SK-N-SH treated with all-trans-retinoic acid at 6 μM for 48 hours (cell line): Measurements from ENCODE around the gene FHIP1B.

Experiments
- ATAC-seq: fragments of 200-7000 bp; cut with Tn5 transposase; 3 replicates; pipeline ENCODE4 v1.9.1; 2020; ENCODE audit warnings: mild to moderate bottlenecking, moderate library complexity
- ARNTL ChIP-seq: fragments of 450-650 bp; formaldehyde crosslinking; IDR thresholded peaks from 2 replicates; pipeline ENCODE4 v1.5.0; 2020; ENCODE audit warnings: low read depth, mild to moderate bottlenecking, moderate library complexity, borderline replicate concordance
- BACH2 ChIP-seq: fragments of 250-450 bp; sonication (Bioruptor Pico); IDR thresholded peaks from 2 replicates; pipeline ENCODE4 v1.9.0; 2021; ENCODE audit warnings: mild to moderate bottlenecking, borderline replicate concordance
- CSDC2 ChIP-seq: fragments of 250-450 bp; sonication (Bioruptor Pico); IDR thresholded peaks from 2 replicates; pipeline ENCODE4 v1.5.0; 2020; ENCODE audit warnings: mild to moderate bottlenecking, moderate library complexity
- GLIS3 ChIP-seq: fragments of 250-450 bp; sonication (Bioruptor Pico); IDR thresholded peaks from 2 replicates; pipeline ENCODE4 v1.5.0; 2020; ENCODE audit warnings: mild to moderate bottlenecking, moderate library complexity
- OSR1 ChIP-seq: fragments of 250-450 bp; sonication (Bioruptor Pico); IDR thresholded peaks from 2 replicates; pipeline ENCODE4 v1.8.0; 2022; ENCODE audit warnings: moderate library complexity, mild to moderate bottlenecking, inconsistent platforms
- PPARA ChIP-seq: fragments of 250-450 bp; sonication (Bioruptor Pico); IDR thresholded peaks from 2 replicates; pipeline ENCODE4 v1.5.0; 2020; ENCODE audit warnings: mild to moderate bottlenecking, borderline replicate concordance
- RARB ChIP-seq: fragments of 250-450 bp; sonication (Bioruptor Pico); IDR thresholded peaks from 2 replicates; pipeline ENCODE4 v1.8.0; 2021; ENCODE audit warnings: mild to moderate bottlenecking, moderate library complexity
- SNAI2 ChIP-seq: fragments of 250-450 bp; sonication (Bioruptor Pico); IDR thresholded peaks from 2 replicates; pipeline ENCODE4 v1.5.0; 2020; ENCODE audit warnings: mild to moderate bottlenecking, moderate library complexity
- TCF4 ChIP-seq: fragments of 250-450 bp; sonication (Bioruptor Pico); IDR thresholded peaks from 2 replicates; pipeline ENCODE4 v1.8.0; 2021; ENCODE audit warnings: mild to moderate bottlenecking, moderate library complexity, borderline replicate concordance
- TOX ChIP-seq: fragments of 250-450 bp; sonication (Bioruptor Pico); IDR thresholded peaks from 2 replicates; pipeline ENCODE4 v1.8.0; 2021; ENCODE audit warnings: mild to moderate bottlenecking, moderate library complexity, borderline replicate concordance
- ZC3H10 ChIP-seq: fragments of 250-450 bp; sonication (Bioruptor Pico); IDR thresholded peaks from 2 replicates; pipeline ENCODE4 v1.5.1; 2021; ENCODE audit warnings: mild to moderate bottlenecking, moderate library complexity
- ZFP30 ChIP-seq: fragments of 450-650 bp; formaldehyde crosslinking; IDR thresholded peaks from 2 replicates; pipeline ENCODE4 v1.5.0; 2022; ENCODE audit warnings: mild to moderate bottlenecking, moderate library complexity
- ZNF565 ChIP-seq: fragments of 450-650 bp; formaldehyde crosslinking; conservative IDR thresholded peaks from 2 replicates; pipeline ENCODE4 v1.5.0; 2020; ENCODE audit warnings: low read depth, mild to moderate bottlenecking, moderate library complexity
- ZNF70 ChIP-seq: fragments of 450-650 bp; formaldehyde crosslinking; IDR thresholded peaks from 2 replicates; pipeline ENCODE4 v1.5.0; 2020; ENCODE audit warnings: mild to moderate bottlenecking, moderate library complexity
- ZNF8 ChIP-seq: fragments of 450-650 bp; formaldehyde crosslinking; IDR thresholded peaks from 2 replicates; pipeline ENCODE4 v1.5.0; 2020; ENCODE audit warnings: mild to moderate bottlenecking, moderate library complexity
- TF ChIP-seq, protein P1 (sequence below): fragments of 250-450 bp; sonication (Bioruptor Pico); IDR thresholded peaks from 2 replicates; pipeline ENCODE4 v1.8.0; 2021; ENCODE audit warnings: low read depth, mild to moderate bottlenecking, moderate library complexity, borderline replicate concordance
- TF ChIP-seq, protein P2 (sequence below): fragments of 250-450 bp; sonication (Bioruptor Pico); IDR thresholded peaks from 2 replicates; pipeline ENCODE4 v1.5.1; 2020; ENCODE audit warnings: low read depth, mild to moderate bottlenecking, moderate library complexity
- TF ChIP-seq, protein P3 (sequence below): fragments of 250-450 bp; sonication (Bioruptor Pico); IDR thresholded peaks from 2 replicates; pipeline ENCODE4 v1.5.0; 2020; ENCODE audit warnings: mild to moderate bottlenecking, moderate library complexity
- TF ChIP-seq, protein P4 (sequence below): fragments of 250-450 bp; sonication (Bioruptor Pico); IDR thresholded peaks from 2 replicates; pipeline ENCODE4 v1.5.1; 2021; ENCODE audit warnings: mild to moderate bottlenecking, moderate library complexity
- TF ChIP-seq, protein P5 (sequence below): fragments of 250-450 bp; sonication (Bioruptor Pico); IDR thresholded peaks from 2 replicates; pipeline ENCODE4 v1.8.0; 2020; ENCODE audit warnings: mild to moderate bottlenecking, moderate library complexity, borderline replicate concordance

Gene FHIP1B

DNA sequence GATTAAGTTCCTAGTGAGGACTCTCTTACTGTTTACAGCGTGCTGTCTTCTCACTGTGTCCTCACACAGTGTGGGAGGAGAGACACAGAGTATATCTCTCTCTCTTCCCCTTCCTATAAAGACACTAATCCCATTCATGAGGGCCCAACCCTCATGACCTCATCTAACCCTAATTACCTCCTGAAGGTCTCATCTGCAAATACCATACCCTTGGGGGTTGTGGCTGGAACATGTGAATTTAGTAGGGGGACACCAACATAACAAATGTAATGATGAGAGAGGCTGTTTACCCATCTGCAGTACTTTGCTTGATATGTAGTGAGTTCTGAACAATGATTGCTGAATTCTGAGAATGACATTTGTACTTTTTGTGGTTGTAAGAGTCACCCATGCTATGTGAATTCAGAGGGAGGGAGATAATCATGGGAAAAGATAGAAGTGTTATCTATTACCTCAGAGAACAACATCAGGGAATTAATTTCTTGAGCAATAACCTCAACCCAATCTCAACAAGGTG lies 40.3 kb downstream of the FHIP1B start:
- TF ChIP-seq, protein P1, sequence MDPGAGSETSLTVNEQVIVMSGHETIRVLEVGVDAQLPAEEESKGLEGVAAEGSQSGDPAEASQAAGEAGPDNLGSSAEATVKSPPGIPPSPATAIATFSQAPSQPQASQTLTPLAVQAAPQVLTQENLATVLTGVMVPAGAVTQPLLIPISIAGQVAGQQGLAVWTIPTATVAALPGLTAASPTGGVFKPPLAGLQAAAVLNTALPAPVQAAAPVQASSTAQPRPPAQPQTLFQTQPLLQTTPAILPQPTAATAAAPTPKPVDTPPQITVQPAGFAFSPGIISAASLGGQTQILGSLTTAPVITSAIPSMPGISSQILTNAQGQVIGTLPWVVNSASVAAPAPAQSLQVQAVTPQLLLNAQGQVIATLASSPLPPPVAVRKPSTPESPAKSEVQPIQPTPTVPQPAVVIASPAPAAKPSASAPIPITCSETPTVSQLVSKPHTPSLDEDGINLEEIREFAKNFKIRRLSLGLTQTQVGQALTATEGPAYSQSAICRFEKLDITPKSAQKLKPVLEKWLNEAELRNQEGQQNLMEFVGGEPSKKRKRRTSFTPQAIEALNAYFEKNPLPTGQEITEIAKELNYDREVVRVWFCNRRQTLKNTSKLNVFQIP: no peak
- TF ChIP-seq, protein P2, sequence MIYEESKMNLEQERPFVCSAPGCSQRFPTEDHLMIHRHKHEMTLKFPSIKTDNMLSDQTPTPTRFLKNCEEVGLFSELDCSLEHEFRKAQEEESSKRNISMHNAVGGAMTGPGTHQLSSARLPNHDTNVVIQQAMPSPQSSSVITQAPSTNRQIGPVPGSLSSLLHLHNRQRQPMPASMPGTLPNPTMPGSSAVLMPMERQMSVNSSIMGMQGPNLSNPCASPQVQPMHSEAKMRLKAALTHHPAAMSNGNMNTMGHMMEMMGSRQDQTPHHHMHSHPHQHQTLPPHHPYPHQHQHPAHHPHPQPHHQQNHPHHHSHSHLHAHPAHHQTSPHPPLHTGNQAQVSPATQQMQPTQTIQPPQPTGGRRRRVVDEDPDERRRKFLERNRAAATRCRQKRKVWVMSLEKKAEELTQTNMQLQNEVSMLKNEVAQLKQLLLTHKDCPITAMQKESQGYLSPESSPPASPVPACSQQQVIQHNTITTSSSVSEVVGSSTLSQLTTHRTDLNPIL: no peak
- no peak for TF ChIP-seq TOX (CRISPR knock-in tag)
- TF ChIP-seq SNAI2 (CRISPR knock-in tag): no peak
- TF ChIP-seq TCF4 (CRISPR knock-in tag): no peak
- TF ChIP-seq PPARA: no peak
- no peak for TF ChIP-seq BACH2
- ATAC-seq: no peak

DNA sequence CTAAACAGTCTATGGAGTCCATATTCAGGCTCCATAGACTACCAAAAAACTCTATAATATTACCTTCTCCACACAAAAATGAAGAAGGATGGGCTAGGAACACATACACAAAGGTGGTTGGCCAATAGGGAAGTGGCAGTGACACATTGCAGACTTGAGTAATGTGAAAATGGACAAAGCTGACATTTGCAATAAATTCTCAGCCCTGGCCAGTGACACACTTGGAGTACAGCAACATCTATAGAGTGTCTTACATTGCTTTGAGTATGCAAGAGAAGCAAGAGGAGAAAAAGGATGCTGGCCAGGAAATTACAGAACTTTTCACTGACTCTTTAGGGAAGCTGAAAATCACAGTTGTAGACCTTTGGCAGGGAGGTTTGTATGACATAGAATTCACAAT lies 42.7 kb downstream of the FHIP1B start:
- no peak for ATAC-seq
- TF ChIP-seq, protein P1: no peak
- TF ChIP-seq ZFP30 (CRISPR knock-in tag) (no peak), ZNF70 (CRISPR knock-in tag) (no peak), ZNF8 (CRISPR knock-in tag) (no peak), PPARA (no peak), OSR1 (CRISPR knock-in tag) (no peak), SNAI2 (CRISPR knock-in tag) (no peak), ZC3H10 (CRISPR knock-in tag) (no peak), CSDC2 (CRISPR knock-in tag) (no peak)
- TF ChIP-seq, protein P3, sequence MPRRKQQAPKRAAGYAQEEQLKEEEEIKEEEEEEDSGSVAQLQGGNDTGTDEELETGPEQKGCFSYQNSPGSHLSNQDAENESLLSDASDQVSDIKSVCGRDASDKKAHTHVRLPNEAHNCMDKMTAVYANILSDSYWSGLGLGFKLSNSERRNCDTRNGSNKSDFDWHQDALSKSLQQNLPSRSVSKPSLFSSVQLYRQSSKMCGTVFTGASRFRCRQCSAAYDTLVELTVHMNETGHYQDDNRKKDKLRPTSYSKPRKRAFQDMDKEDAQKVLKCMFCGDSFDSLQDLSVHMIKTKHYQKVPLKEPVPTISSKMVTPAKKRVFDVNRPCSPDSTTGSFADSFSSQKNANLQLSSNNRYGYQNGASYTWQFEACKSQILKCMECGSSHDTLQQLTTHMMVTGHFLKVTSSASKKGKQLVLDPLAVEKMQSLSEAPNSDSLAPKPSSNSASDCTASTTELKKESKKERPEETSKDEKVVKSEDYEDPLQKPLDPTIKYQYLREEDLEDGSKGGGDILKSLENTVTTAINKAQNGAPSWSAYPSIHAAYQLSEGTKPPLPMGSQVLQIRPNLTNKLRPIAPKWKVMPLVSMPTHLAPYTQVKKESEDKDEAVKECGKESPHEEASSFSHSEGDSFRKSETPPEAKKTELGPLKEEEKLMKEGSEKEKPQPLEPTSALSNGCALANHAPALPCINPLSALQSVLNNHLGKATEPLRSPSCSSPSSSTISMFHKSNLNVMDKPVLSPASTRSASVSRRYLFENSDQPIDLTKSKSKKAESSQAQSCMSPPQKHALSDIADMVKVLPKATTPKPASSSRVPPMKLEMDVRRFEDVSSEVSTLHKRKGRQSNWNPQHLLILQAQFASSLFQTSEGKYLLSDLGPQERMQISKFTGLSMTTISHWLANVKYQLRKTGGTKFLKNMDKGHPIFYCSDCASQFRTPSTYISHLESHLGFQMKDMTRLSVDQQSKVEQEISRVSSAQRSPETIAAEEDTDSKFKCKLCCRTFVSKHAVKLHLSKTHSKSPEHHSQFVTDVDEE (CRISPR knock-in tag): no peak
- TF ChIP-seq, protein P4, sequence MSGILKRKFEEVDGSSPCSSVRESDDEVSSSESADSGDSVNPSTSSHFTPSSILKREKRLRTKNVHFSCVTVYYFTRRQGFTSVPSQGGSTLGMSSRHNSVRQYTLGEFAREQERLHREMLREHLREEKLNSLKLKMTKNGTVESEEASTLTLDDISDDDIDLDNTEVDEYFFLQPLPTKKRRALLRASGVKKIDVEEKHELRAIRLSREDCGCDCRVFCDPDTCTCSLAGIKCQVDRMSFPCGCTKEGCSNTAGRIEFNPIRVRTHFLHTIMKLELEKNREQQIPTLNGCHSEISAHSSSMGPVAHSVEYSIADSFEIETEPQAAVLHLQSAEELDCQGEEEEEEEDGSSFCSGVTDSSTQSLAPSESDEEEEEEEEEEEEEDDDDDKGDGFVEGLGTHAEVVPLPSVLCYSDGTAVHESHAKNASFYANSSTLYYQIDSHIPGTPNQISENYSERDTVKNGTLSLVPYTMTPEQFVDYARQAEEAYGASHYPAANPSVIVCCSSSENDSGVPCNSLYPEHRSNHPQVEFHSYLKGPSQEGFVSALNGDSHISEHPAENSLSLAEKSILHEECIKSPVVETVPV (CRISPR knock-in tag): no peak
- TF ChIP-seq, protein P2: no peak
- TF ChIP-seq, all 23 proteins: peak for 0

DNA sequence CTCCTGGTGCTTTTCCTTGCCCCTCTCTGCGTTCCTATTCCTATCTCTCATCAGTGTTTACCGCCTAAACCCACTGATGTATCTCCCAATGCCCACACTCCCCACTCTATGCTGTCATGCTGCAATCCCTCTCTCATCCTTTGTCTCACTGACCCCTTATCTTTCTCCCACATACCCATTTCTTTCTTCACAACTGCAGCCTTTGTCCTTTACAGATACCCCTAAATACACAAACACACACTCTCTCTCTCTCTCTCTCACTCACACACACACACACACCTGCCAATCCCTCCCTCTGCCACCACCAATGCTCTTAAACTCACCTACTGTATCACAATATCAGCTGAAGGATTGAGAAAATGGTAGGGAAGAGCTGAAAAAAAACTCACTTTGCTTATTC lies 59.0 kb downstream of the FHIP1B start:
- ATAC-seq: no peak
- no peak for TF ChIP-seq BACH2
- no peak for TF ChIP-seq RARB (CRISPR knock-in tag)
- no peak for TF ChIP-seq ZNF565 (CRISPR knock-in tag)
- TF ChIP-seq ARNTL (CRISPR knock-in tag): no peak
- no peak for TF ChIP-seq CSDC2 (CRISPR knock-in tag)
- no peak for TF ChIP-seq GLIS3 (CRISPR knock-in tag)
- no peak for TF ChIP-seq ZNF8 (CRISPR knock-in tag)
- no peak for TF ChIP-seq TCF4 (CRISPR knock-in tag)
- TF ChIP-seq, protein P3 (CRISPR knock-in tag): no peak
- TF ChIP-seq, protein P4 (CRISPR knock-in tag): no peak
- no peak for TF ChIP-seq ZC3H10 (CRISPR knock-in tag)
- no peak for TF ChIP-seq OSR1 (CRISPR knock-in tag)
- TF ChIP-seq PPARA: no peak
- TF ChIP-seq, protein P5, sequence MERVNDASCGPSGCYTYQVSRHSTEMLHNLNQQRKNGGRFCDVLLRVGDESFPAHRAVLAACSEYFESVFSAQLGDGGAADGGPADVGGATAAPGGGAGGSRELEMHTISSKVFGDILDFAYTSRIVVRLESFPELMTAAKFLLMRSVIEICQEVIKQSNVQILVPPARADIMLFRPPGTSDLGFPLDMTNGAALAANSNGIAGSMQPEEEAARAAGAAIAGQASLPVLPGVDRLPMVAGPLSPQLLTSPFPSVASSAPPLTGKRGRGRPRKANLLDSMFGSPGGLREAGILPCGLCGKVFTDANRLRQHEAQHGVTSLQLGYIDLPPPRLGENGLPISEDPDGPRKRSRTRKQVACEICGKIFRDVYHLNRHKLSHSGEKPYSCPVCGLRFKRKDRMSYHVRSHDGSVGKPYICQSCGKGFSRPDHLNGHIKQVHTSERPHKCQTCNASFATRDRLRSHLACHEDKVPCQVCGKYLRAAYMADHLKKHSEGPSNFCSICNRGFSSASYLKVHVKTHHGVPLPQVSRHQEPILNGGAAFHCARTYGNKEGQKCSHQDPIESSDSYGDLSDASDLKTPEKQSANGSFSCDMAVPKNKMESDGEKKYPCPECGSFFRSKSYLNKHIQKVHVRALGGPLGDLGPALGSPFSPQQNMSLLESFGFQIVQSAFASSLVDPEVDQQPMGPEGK: no peak
